Activated CD4-positive, CD25-positive, alpha-beta regulatory T cell treated with anti-CD3 and anti-CD28 coated beads, Interleukin-2, amount 50 U/mL, for 16 hours (primary cell): ENCODE data around the gene TNFRSF13B.
"Not testable (repeated sequence)": the region's sequence is repeated elsewhere in the genome, so short reads cannot be mapped to it uniquely, and the experiment has no call there.

Source experiments
- DNase-seq: peaks from one replicate; pipeline ENCODE4 v3.0.0-alpha.2; 2020; ENCODE audit warnings: low read depth, low spot score

TNFRSF13B gene

GRCh38 chr17:16911141-16911937, 60.6 kb downstream of the TNFRSF13B start:
- DNase-seq, result no peak

DNA sequence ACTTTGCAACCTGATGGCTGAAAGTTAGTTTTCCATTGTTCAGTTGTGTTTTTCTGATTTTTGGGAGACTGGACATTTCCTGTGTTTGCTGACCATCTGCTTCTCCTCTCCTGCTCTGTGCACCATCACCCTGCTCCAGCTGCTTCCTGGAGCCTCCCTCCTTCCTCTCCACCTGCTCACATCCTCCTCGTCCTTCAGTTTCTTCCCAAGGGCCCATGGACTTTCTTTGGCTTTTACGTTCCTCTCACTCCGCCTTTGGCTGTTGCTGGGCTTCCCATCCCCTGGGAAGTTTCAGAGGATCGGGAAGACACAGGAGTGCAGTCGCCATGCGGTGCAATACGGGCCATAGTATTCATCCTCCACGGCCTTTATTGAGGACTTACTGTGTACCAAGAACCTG, 61.6 kb downstream of the TNFRSF13B start:
- DNase-seq, result no peak

DNA sequence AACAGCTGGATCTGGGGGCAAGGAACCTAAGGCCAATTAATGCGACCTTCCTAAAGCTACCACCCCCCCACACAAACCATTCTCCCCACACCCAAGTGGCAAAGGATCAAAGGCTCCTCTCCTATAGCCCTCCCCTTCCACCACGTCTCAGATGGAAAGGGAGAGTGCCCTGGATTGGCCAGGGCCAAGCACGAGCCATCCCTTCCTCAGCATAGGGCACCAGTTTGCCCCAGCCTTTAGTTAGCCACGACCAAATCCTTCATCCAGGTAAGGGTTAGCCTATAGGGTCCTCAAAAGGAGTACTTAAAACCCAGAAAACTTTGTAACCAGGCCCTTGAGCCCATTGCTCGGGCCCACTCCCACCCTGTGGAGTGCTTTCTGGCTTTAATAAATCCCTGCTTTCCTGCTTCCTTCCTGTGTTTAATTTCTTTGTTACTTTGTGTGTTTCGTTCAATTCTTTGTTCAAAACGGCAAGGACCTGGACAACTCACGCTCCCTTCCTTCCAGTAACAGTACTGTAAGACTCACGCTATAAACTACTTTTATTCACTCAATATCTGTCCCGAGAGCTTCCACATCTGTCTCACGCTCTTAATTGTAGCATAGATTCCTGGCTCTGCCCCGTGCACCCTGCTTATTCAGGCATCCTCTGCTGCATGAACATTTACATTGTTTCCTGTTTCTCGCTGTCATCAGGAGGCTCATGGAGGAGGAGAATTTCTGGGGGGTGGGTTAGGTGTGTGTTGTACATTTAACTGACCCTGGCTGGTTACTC, 62.3 kb downstream of the TNFRSF13B start:
- no peak for DNase-seq

- no peak for DNase-seq
These were observed 63.6 kb downstream of the TNFRSF13B start for GRCh38 chr17:16908273-16908672.

- DNase-seq, result no peak
These were observed 65.2 kb downstream of the TNFRSF13B start for GRCh38 chr17:16906680-16907079.

GRCh38 chr17:16905593-16906191, 66.2 kb downstream of the TNFRSF13B start:
- DNase-seq, result no peak

- not testable (repeated sequence) for DNase-seq
These were observed 68.8 kb downstream of the TNFRSF13B start for GRCh38 chr17:16903070-16903469.

DNA sequence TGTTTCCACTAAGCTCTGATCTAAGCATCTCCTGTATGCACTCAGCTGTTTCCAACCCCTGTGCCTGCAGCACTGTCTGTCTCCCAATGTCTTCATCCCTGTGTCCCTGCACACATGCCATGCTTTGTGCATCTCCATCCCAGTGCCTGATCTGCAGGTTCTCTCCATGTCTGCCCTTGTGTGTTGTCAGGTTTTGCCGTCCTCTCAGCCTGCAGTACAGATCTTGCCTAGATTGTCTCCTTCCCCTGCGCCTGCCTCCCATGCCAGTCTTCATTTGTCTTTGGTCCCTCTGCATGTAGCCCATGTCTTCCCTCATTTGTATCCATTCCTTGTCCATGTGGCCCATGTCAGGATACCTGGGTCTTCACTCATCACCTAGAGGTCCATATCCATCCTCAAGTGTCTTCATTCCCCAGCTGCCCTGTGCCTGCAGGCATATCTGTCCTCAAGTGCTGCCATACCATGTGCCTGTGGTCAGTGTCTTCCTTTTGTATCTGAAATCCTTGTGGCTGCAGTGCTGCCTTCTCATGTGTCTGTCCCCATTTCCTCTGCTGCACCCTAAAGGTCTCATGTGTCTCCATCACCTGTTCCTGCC, 71.5 kb downstream of the TNFRSF13B start:
- DNase-seq, result no peak

DNA sequence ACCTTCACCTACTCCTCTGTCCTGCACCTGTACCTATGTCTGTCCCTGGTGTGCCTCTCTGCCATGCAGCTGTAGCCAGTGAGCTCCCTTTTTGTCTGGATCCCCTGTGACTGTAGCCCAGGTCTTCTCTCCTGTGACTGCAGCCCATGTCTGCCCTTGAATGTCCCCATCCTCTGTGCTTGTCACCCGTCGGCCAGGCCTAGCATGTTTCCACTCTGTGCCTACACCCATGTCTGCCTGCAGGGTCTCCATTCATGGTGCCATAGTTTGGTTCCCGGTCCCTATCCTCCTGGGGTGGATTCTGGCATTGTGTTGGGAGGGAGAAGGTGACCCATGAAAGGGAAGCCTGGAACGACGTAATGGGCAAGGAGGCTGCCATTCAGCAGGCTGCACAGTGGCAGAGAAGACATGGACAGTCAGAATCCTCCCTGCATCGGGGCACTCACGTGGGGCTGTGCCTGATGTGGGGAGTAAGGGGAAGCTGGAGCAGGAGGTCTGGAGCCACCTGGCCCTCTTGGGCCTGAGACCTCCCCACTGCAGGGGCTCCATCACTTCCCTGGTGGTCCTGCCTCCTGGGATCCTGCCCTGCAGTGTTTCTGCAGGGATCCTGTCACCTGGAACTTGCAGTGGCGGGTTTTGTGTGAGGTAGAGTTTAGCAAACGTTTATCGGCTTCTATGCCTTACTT, 74.6 kb downstream of the TNFRSF13B start:
- not testable (repeated sequence) for DNase-seq

DNA sequence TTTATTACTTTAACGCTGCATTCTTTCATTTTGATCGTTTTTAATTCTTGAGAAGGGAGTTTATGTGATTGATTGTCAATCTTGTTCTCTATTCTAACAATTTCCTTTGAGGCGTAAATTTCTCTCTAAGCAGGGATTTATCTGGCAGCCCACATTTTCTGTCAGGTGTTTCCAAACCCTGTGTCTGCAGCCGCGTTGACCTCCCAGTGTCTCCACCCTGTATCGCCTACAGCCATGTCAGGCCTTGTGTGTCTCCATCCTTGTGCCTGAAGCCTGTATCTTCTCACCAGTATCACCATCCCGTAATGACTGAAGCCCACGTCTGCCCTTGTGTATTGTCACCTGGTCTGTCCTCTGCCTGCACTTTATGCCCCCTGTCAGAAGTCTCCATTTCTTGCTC, 75.7 kb downstream of the TNFRSF13B start:
- DNase-seq, result not testable (repeated sequence)

DNA sequence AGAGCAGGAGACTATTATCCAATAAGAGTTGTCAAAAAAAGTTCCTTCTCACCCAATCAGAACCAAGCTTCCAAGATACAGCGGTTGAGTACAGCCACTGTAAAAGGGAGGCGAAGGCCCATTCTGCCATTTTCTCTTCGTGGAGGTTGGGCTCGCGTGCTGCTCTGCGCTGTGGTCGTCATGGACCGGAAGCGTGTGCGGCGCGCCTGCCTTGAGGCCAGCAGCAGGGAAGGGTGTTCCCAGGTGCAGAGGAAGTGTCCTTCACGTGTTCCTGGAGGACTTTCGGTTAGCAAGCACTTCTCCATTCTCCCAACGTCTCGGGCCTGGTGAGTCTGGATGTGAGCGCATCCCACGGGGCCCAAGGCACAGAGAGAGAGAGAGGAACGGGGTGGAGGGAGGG, 78.4 kb downstream of the TNFRSF13B start:
- DNase-seq, result not testable (repeated sequence)

- DNase-seq, result not testable (repeated sequence)
These were observed 79.0 kb downstream of the TNFRSF13B start for GRCh38 chr17:16892876-16893454.

GRCh38 chr17:16889088-16889465, 82.8 kb downstream of the TNFRSF13B start:
- no peak for DNase-seq
